Measurements from ENCODE around the gene ARL4D.
"Not testable (repeated sequence)": the region's sequence is repeated elsewhere in the genome, so short reads cannot be mapped to it uniquely, and the experiment has no call there.

Gene ARL4D

DNA sequence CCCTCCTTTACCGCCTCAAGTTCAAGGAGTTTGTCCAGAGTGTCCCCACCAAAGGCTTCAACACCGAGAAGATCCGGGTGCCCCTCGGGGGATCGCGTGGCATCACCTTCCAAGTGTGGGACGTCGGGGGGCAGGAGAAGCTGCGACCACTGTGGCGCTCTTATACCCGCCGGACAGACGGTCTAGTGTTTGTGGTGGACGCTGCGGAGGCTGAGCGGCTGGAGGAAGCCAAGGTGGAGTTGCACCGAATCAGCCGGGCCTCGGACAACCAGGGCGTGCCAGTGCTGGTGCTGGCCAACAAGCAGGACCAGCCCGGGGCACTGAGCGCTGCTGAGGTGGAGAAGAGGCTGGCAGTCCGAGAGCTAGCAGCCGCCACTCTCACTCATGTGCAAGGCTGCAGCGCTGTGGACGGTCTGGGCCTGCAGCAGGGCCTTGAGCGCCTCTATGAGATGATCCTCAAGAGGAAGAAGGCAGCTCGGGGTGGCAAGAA lies 1.1 kb downstream of the ARL4D start:
- DNase-seq, result no peak

DNA sequence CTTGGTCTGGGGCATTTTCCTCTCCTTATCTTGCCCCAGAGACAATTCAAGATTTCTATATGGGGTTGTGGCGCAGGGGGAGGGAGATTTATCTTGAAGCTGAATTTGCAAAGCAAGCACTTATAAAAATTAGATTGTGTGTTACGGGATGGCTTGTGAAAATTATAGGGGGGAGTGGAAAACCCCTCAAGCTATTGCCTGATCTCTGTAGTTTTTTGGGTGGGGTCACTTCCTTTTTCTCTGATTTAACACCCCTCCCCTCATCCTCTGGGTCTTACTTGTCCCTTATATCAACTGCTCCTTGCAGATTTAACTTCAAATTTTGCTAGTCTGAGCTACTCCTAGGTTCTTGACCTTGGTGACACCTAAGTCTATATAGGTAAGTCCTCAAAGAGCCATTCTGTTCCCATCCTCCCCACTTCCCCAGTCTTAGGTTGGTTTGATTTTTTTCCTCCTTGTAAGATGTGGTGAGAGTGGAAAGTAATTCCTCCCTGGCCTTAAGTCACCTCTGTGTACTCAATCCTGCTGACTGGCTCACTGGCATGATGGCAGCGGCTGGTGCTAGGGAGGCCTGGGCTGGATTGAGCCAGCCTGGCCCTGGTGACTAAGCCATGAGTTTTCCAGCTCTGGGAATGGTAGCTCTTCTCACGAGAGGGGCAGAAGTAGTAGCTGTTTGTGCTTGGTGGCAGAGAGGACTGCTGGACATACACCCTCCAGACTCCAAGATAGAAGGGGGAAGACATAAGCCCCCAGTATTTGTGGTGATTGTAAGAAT lies 2.3 kb downstream of the ARL4D start:
- DNase-seq, result no peak

DNA sequence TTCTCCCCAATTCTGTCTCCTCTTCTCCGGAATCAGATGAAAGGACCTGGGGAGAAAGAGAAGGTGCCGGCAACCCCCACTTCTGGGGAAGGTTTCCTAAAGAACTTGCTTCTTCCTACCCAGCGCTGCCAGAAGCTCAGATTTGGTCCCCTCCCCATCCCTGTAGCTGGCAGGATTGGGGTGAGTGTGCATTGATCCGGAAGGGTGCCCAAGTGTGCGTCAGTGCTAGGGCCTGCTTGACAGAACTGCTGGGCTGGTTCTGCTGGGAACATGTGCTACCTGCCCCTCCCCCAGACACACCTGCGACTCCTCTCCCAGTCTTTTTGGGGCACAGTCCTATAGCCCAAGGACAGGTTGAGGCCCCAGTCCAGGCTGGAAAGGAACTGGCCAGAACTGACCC lies 3.3 kb downstream of the ARL4D start:
- DNase-seq, result no peak

DNA sequence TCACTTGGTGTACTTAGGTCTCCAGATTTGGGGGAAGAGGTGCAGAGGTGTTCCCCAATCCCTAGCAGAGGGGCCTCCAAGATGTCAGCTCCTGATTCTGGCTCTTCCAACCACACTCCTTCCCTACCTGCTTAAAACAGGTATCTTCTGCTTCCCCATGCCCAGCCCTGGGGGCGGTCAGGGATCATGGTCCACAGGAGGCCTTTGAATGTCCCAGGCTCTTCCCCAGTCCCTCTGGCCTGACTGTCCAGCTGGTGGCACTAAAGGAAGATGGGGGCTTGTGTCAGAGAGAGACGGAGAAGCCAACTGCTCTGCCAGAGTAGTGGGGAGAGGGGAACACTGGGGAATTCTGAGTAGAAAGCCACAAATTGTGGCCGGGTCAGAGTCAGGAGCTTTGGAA lies 3.8 kb downstream of the ARL4D start:
- no peak for DNase-seq

DNA sequence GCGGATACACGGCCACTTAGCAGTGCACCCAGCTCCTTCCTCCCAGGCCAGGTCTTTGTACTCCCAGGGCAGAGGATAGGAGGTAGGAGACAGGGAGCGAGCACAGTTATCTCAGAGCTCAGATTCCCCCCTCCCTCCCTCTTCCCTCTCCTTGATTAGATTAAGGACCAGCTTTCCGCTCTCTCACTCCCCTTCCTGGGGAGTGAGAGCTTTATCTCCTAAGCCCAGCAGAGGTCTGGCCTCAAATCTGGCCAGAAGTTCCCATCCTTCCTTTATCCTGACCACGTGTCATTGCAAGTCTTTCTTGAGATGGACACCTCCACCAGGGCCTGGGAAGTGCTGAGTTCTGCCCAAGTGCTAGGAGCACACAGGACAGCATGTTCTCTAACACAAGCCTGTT lies 5.1 kb downstream of the ARL4D start:
- no peak for DNase-seq

DNA sequence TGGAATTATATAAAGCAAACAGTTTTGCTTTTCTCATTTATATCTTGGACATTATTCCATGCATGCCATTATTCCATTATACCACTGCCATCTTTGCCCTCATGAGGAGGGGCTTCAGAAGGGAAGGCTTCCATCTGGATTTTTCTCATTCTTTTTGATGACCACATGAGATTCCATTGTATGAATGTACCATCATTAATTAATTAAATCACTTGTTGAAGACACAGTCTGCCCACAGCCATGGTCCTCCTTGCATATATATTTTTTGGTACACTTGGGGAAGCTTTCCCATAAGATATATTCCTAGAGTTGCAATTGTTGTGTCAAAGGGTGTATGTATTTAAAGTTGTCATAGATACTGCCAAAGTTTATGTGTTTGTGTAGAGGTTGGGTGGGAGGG lies 7.1 kb downstream of the ARL4D start:
- DNase-seq, result no peak

DNA sequence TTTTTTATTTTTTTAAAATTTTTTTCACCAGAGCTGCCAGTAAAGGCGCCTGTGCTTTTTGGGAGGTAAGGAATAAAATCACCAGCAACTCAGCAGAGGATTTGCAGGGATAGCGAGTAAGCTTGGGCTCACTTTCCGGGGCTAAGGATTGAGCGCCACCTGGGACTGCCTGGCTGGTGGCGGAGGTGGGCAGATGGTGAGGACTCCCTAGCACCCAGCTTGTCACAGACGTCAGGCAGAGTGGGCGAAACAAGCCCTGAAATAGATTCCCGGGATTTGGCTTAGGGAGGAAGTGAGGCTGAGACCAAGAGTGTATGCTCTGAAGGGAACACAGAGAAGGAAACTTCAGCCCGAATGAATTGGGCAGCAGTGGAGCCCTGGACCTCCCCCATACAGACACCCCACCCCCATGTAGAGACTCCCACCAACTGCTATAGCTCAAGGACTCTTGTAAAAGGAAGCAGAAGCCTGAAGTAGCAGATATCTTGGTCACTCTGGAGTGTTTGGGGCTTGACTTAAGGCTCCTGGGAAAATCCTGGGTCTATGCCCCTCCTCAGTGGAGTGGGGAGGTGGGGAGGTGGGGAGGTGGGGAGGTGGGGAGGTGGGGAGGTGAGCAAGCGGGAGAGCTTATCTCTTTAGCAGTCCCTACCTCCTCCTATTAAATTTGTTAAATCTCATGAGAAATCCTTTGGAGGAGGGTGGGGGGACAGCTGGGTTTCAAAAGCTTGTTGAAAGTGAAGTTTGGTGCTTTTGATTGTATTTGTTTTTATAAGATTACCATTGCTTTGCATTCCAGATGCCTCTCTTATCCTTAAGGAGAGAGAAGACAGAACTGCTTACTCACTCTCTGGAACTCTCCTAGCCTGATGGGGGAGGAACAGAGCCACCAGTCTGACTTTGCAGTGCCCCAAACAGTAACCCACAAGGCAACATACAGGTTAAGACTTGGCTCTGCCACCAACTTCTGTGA lies 8.2 kb downstream of the ARL4D start:
- no peak for DNase-seq

DNA sequence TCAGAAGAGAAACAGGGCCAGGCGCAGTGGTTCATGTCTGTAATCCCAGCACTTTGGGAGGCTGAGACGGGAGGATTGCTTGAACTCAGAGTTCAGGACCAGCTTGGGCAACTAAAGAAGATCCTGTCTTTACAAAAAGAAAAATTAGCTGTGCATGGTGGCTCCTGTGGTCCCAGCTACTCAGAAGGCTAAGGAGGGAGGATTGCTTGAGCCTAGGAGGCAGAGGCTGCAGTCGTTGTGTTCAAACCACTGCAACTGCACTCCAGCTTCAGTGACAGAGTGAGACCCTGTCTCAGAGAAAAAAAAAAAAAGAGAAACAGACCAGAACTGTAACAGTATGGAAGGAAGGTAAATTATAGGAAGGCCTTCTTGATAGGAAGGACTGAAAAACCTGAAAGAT lies 10.3 kb downstream of the ARL4D start:
- DNase-seq, result no peak

DNA sequence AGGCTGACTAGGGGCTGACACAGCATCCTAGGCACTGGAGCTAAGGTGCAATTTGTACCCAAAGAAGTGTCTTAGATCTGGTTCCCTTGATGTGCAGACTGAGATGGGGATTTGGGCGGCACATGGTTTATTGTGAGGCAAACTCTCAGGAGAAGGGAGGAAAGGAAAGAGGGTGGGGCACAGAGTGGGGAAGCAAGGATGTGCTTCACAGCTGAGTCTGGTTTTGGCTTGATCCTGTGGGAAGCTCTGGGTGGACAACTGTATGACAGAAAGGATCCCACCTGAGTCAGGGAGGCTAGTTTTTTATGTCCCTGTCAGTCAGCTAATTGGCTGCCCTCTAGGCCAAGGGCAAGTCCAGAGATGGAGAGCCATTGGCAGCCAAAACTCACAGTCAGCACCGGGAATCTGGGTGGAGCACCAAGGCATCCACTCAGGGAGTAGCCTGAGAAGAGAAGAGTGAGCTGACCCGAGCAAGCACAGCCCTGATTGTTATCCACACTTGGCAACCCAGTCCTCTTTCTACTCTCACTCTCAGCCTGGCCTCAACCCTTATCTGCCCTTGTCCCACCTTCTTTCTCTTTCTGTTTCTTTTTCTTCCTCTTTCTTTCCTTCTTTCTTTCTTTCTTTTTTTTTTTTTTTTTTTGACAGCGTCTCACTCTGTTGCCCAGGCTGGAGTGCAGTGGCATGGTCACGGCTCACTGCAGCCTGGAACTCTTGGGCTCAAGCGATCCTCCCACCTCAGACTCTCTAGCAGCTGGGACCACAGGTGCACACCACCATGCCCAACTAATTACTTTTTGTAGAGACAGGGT lies 12.0 kb downstream of the ARL4D start:
- DNase-seq, result no peak

DNA sequence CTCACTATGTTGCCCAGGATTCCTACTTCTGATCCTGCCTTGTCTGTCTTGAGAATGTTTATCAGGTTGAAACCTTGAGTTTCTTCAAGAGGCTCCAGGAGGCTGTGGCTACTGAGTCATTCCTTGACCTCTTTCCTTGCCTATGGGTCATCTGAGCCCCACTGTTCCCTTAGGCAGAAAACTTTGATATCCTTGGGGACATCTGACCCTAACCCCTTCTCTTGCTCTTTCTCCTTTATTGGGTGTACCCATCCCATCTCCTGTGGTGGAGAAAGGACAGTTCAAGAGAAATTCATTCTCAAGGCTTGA lies 12.5 kb downstream of the ARL4D start:
- DNase-seq, result no peak

DNA sequence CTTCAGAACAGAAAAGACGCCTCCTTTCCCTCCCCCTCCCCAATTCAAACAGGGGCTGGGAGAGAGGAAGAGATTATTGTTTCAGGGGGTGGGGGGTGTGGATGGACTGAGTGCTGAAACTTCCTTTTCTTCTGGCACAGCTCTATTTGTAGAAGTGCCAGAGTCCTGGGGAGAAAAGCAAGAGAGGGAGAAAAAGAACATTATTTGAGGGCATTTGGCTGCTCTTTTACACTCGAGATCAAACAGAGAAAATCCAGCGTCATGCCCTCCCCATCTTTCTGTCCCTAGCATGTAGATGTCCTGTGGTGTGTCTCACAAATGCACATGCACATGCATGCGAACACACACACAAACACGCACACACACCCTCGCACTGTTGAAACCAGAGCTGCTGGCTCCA lies 13.0 kb downstream of the ARL4D start:
- no peak for DNase-seq

DNA sequence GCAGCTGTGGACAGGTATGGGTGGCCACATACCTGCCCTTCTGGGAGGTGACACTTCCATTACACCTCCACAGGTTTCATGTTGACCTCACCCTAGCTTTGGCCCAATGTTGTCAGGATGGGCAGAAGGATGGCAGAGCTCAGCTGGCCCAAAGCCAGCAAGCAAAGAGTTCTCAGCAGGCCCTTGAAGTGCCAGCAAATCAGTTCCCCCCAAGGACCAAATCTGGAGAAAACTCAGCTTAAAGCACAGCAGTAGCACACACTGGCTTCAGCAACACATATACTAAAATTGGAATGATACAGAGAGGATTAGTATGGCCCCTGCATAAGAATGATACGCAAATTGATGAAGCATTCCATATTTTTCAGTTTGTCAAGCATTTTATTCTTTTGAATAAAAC lies 13.4 kb downstream of the ARL4D start:
- DNase-seq, result no peak

DNA sequence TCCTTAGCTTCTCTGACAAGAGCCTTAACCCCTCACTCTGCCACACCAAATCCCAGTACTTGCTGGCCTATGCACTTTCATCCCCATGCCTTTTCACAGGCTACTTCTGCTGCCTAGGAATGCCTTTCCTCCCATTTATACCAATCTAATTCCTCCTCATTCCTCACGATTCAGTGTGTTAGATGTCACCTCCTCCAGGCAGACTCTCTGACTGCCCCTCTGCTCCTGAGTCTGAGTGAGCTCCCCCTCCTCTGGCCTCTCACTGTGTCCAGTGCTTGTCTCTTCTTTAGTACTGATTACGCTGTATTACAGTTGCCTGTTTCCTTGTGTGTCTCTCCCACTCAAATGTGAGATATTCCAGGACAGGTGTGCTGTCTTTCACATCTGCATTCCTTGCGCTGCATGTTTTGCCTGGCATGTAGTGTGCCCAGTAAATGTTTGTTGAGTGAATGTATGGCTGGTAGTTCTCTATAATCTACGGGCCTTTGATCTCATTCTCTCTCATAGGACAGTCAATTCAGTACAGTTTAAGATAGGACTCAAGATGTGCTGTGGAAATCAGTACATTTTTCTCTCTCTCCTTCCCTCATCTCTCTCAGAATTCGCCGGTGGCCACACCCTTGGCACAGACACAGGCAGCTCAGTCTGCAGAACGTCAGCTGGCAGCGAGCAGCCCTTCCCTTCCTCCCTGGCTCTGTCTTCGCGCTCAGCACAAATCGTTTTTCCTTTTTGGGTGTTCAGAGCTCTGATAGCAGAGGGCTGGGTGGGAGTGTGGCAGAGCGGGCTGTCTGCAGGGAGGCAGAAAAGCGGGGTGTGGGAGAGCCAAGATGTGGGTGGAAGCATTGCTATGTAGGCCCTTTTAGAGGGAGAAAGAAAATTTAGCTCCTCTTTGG lies 18.5 kb downstream of the ARL4D start:
- no peak for DNase-seq

DNA sequence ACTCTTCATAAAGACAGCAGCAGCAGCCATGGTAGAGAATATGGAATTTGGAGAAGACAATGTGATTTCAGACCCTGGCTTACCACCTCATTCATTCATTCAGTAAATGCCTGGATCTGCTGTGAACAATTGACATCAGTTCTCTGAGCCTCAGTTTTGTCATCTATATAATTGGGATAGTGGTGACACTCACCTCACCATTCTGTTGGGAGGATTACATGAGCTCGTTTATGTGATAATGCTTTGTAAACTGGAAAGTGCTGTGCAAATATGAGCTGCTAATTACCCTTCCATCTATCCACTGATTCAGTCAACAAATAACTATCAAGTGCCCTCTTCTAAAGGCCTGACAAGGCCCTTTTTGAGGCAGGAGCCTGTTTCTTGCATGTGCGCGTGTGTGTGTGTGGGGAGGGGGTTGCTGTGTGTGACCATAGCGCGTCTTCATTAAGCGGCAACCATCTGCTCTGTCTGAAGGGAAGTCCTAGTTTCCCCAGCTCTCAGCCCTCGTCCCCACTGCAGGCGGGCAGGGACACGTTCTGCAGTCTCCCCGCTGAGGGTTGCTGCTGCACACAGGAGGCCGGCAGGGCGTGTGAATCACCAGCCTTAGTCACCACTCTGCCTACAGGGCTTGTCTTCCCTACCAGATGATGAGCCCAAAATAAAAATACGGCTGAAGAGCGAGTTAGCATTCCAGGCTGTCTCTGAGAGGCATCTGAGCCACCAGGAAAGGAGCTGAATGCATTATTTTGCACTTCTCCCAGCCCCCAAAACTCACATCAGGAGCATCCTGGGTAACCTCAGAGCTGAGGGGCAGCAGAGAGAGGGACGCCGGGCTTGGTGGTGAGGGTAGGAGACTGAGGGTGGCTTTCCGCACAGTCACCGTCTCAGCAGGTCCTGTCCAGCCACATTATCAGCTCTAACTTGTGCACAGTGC lies 19.9 kb downstream of the ARL4D start:
- DNase-seq, result no peak

DNA sequence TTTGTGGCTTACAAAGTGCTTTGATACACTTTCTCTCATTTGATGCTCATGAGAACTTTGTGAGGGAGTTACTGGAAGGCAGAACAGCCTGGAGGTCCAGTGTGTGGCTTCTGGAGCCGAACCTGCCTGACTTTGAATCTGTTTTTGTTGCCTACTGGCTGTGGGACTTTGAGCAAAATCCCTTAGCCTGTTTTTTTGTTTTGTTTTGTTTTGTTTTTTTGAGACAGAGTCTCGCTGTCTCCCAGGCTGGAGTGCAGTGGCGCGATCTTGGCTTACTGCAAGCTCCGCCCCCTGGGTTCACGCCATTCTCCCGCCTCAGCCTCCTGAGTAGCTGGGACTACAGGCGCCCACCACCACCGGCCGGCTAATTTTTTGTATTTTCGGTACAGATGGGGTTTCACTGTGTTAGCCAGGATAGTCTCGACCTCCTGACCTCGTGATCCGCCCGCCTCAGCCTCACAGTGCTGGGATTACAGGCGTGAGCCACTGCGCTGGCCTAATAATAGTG lies 20.6 kb downstream of the ARL4D start:
- DNase-seq, result not testable (repeated sequence)

DNA sequence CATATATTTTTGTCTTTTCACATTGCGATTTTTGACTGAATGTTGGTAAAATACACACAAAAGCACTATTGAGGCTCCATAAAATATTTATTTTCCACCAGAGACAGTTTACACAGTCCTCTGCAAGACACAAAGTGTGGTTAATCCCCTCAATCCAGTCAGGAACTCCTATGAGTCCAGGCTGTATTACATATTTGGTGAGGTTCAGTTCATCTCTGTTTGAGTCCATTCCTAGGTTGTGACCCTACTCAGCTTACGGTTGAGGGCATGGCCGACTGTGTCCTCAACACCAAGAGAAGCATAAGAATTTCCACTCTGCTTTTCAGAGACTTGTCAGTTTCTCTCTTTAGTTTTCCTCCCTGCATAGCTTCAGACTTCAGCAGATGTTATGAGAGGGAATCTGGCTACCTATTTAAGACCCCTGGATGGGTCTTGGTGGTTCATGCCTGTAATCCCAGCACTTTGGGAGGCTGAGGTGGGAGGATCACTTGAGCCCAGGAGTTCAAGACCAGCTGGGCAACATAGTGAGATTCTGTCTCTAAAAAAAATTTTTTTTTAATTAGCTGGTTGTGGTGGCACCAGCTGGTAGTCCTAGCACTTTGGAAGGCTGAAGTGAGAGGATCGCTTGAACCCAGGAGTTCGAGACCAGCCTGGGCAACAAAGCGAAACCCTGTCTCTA lies 25.1 kb downstream of the ARL4D start:
- DNase-seq, result no peak

DNA sequence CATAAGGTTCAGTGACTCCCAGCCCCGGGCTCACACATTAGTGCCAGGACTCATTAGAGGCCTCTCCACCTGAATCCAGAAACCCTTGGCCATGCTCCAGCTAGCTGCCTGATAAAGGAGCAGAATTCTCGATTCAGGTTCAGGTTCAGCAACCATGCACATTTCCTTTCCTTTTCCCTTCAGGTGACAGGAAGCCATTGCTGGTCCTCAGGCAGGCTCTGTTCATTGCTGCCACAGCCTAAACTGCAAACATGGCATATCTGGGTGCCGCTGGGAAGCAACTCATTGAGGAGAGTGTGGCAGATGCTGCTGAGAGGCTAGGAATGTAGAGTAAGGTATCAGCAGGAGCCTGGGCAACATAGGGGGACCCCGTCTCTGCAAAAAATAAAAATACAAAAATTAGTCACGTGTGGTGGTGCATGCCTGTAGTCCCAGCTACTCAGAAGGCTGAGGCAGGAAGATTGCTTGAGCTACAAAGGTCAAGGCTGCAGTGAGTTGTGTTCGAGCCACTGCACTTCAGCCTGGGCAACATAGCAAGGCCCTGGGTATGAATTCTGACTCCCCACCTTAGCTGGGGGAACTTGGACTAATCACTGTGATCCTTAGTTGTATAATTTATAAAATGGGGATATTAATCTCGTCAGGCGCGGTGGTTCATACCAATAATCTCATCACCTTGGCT lies 28.7 kb downstream of the ARL4D start:
- no peak for DNase-seq

DNA sequence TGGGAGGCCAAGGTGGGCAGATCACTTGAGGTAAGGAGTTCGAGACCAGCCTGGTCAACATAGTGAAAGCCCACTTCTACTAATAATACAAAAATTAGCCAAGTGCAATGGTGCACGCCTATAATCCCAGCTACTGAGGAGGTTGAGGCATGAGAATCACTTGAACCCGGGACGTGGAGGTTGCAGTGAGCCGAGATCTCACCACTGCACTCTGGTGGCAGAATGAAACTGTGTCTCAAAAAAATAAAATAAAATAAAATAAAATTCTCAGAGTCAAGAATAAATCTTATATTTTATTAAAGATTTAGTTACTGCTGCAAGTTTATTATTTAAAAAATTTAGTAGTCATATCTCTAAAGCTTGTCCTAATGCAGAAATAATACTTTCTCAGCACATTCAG lies 29.7 kb downstream of the ARL4D start:
- DNase-seq, result peak; percentile 1

DNA sequence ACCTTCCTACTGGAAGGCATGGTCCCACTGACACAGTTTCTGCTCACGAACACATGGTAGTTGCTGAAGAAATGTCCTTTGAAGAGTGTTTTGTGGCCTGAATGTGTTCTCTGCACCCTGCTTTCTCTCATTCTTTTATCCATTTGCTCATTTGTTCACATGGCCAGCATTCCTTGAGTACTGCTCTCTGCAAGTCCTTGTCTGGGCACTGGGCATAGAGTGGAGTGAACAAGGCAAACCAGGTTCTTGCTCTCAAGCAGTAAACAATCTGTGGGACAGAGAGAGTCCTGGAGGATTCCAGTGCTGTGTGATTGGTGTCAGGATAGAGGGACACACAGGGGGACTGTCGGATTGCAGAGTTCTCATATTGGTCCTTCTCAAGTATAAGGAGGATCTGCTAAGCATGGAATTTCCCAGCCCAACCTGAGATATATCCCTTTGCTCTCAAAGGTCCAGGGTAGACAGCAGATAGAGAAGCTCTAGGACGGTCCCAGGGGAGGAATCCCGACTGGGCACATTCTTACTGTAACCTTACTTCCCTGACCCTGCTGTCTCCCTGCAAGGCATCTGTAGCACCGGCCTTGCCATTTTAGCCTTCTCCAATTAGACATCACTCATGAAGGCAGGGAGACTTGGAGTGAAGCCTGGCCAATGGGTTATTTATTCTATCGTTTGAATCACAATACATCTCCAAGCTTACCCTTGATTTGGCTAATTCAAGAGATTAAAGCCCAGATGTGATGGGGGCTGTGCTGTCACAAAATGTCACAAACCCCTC lies 32.3 kb downstream of the ARL4D start:
- DNase-seq, result no peak
